ENCODE results near the gene TMEM25. TPM values are rescaled to one million over a fixed set of nuclear protein-coding genes. Genes with fewer than 3 reads are reported as not detected.

The TMEM25 gene
- total and polyA plus RNA-seq, 12 donors, result 27.0 to 113 (median 55.9) TPM

DNA sequence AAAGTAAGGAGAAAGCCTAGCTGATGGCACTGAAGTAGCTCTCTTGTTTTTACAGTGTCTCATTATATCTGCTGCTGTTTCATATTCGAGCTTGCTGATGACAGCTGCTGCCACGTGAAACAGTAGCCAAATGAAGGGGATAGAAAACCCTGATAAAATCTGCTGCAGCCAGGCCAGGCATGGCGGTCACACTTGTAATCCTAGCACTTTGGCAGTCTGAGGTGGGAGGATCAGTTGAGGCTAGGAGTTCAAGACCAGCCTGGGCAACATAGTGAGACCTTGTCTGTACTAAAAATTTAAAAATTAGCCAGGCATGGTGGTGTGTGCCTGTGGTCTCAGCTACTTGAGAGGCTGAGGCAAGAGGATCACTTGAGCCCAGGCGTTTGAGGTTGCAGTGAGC lies 21.3 kb downstream of the TMEM25 start:
- intact Hi-C loops (cut with DNase I), result no loop called here
- WGBS, 4 donors, result 87 to 90% (median 89%) methylated on average over 4 of the region's 4 CpGs
- Histone ChIP-seq H3K9me3 (replicated peaks in 1 of 3) (no peaks in the 10 kb centered on the region), H3K27me3 (no peaks in the 10 kb centered on the region), H3K27ac (no peak overlapping the region), H3K4me3 (no peak overlapping the region), H3K36me3 (replicated peaks in 1 of 2) (peaks cover 0 to 49% of the 10 kb centered on the region in 2 donors), H3K4me1 (replicated peaks in 1 of 2) (no peaks in the 10 kb centered on the region)
- no peak for TF ChIP-seq POLR2A (IDR thresholded peaks at IDR 0.05)
- TF ChIP-seq, protein P1, sequence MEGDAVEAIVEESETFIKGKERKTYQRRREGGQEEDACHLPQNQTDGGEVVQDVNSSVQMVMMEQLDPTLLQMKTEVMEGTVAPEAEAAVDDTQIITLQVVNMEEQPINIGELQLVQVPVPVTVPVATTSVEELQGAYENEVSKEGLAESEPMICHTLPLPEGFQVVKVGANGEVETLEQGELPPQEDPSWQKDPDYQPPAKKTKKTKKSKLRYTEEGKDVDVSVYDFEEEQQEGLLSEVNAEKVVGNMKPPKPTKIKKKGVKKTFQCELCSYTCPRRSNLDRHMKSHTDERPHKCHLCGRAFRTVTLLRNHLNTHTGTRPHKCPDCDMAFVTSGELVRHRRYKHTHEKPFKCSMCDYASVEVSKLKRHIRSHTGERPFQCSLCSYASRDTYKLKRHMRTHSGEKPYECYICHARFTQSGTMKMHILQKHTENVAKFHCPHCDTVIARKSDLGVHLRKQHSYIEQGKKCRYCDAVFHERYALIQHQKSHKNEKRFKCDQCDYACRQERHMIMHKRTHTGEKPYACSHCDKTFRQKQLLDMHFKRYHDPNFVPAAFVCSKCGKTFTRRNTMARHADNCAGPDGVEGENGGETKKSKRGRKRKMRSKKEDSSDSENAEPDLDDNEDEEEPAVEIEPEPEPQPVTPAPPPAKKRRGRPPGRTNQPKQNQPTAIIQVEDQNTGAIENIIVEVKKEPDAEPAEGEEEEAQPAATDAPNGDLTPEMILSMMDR (IDR thresholded peaks at IDR 0.05), result no peak
- peak in 1 of 7 donors; percentile 66 for DNase-seq

DNA sequence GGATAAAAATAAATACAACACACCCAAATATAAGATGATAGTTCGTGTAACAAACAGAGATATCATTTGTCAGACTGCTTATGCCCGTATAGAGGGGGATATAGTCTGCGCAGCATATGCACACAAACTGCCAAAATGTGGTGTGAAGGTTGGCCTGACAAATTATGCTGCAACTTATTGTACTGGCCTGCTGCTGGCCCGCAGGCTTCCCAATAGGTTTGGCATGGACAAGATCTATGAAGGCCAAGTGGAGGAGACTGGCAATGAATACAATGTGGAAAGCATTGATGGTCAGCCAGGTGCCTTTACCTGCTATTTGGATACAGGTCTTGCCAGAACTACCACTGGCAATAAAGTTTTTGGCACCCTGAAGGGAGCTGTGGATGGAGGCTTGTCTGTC lies 29.8 kb downstream of the TMEM25 start:
- intact Hi-C loops (cut with DNase I), result no loop called here
- Histone ChIP-seq H3K27ac (no peak overlapping the region), H3K36me3 (replicated peaks in 1 of 2) (peaks cover 0 to 15% of the 10 kb centered on the region in 2 donors), H3K27me3 (no peaks in the 10 kb centered on the region), H3K4me3 (no peak overlapping the region), H3K4me1 (replicated peaks in 1 of 2) (peaks cover 0 to 5% of the 10 kb centered on the region in 2 donors), H3K9me3 (replicated peaks in 1 of 3) (no peaks in the 10 kb centered on the region)
- no peak for DNase-seq
- no peak for TF ChIP-seq POLR2A (IDR thresholded peaks at IDR 0.05)
- TF ChIP-seq, protein P1 (IDR thresholded peaks at IDR 0.05), result no peak
- 87 to 93% (median 92%) methylated on average over 4 of the region's 4 CpGs for WGBS, 4 donors

DNA sequence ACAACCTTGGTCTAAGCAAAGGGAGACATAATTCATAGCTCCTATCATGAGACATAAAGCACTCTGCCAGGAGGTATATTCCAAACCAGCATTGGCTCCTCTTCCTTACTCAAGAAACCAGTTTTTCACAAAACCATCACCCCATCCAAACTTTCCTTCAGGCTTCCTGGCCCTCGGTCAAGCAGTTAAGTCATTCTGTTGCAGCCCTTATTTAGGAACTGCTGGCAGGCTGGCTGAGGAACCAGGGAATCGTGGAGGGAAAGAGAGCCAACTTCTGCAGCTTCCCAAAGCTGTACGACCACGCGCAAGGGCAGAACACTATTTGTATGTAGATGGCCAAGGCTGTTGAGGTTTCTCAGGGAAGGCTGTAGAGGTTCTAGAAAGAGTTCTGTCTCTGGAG lies 34.1 kb downstream of the TMEM25 start:
- intact Hi-C loops (cut with DNase I), result no loop called here
- Histone ChIP-seq H3K36me3 (replicated peaks in 1 of 2) (no peaks in the 10 kb centered on the region), H3K4me1 (replicated peaks in 1 of 2) (peaks cover 0 to 5% of the 10 kb centered on the region in 2 donors), H3K9me3 (replicated peaks in 1 of 3) (no peaks in the 10 kb centered on the region), H3K27me3 (no peaks in the 10 kb centered on the region), H3K27ac (peak overlapping the region in 1 of 5 donors; percentile 15), H3K4me3 (peak overlapping the region in 2 of 4 donors; percentile 38 to 48)
- peak in 1 of 7 donors; percentile 26 for DNase-seq
- TF ChIP-seq, protein P1 (IDR thresholded peaks at IDR 0.05), result no peak
- no peak for TF ChIP-seq POLR2A (IDR thresholded peaks at IDR 0.05)
- 29 to 54% (median 43%) methylated on average over 3 to 5 of the region's 5 CpGs for whole genome bisulfite sequencing, 4 donors

DNA sequence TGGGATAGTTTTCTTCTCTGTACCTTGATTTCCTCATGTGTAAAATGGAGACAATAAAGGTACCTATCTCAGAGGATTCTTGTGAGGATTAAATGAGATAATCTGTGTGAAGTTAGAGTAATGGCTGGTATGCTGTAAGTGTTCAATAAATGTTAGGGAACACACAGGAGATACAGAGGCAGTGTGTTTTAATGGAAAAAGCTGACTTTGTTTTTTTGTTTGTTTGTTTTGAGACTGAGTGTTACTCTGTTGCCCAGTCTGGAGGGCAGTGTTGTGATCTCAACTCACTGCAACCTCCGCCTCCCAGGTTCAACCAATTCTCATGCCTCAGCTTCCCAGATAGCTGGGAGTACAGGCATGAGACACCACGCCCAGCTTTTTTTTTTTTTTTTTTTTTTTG lies 38.7 kb downstream of the TMEM25 start:
- Histone ChIP-seq H3K9me3 (replicated peaks in 1 of 3) (no peaks in the 10 kb centered on the region), H3K4me3 (no peak overlapping the region), H3K4me1 (replicated peaks in 1 of 2) (peaks cover 3 to 25% of the 10 kb centered on the region in 2 donors), H3K27me3 (no peaks in the 10 kb centered on the region), H3K27ac (no peak overlapping the region), H3K36me3 (replicated peaks in 1 of 2) (no peaks in the 10 kb centered on the region)
- no peak for DNase-seq
- WGBS, 4 donors, result 86 to 93% (median 91%) methylated on average over 2 of the region's 2 CpGs
- TF ChIP-seq POLR2A (IDR thresholded peaks at IDR 0.05), result no peak
- TF ChIP-seq, protein P1 (IDR thresholded peaks at IDR 0.05), result no peak
- intact Hi-C loops (cut with DNase I), result no loop called here

Measured in adrenal gland (tissue), 12 donors.